Thymus (tissue), 11 donors: ENCODE results near the gene PPP3CA. TPM values are rescaled to one million over a fixed set of nuclear protein-coding genes. Genes with fewer than 3 reads are reported as not detected.

Experiments
- DNase-seq, 9 donors: peaks; one replicate each; pipeline ENCODE4 v3.0.0-alpha.2; 2013; ENCODE audit warnings: low spot score in 9 of 9, low read depth in 6 of 9, missing footprints in 1 of 9
- H3K27ac ChIP-seq, 2 donors: one replicate each; pipeline ENCODE4 v1.5.1; 2013; ENCODE audit warnings: control low read depth in 1 of 2, low read depth in 1 of 2, low read length in 1 of 2, mild to moderate bottlenecking in 1 of 2, moderate library complexity in 1 of 2
- H3K27me3 ChIP-seq, 2 donors: one replicate each; pipeline ENCODE4 v1.5.1; 2013; ENCODE audit warnings: low read length in 1 of 2; ENCODE audit not compliant: control insufficient read depth in 2 of 2, insufficient read depth in 1 of 2
- H3K36me3 ChIP-seq, 2 donors: one replicate each; pipeline ENCODE4 v1.5.1; 2013; ENCODE audit warnings: low read length in 1 of 2, mild to moderate bottlenecking in 1 of 2, moderate library complexity in 1 of 2; ENCODE audit not compliant: control insufficient read depth in 2 of 2, insufficient read depth in 2 of 2
- H3K4me1 ChIP-seq, 2 donors: one replicate each; pipeline ENCODE4 v1.5.1; 2013; ENCODE audit warnings: low read length in 2 of 2; ENCODE audit not compliant: control insufficient read depth in 2 of 2, insufficient read depth in 2 of 2
- H3K4me3 ChIP-seq, 2 donors: one replicate each; pipeline ENCODE4 v1.5.1; 2013; ENCODE audit warnings: low read length in 2 of 2, control low read depth in 1 of 2, mild to moderate bottlenecking in 1 of 2
- H3K9me3 ChIP-seq, 2 donors: one replicate each; pipeline ENCODE4 v1.5.1; 2013; ENCODE audit warnings: low read length in 1 of 2, mild to moderate bottlenecking in 1 of 2; ENCODE audit not compliant: control insufficient read depth in 2 of 2, insufficient read depth in 1 of 2
- polyA plus RNA-seq: library from polyadenylated mRNA; stranded (reverse); fragments of 200-250 nt; gene quantifications from one replicate; pipeline ENCODE4 v1.2.3, GENCODE V29; 2013
- total RNA-seq: library from RNA; stranded (reverse); fragments of 120-200 nt; gene quantifications from one replicate; pipeline ENCODE4 v1.2.4, GENCODE V29; 2013
- donor health status: healthy.

Gene PPP3CA
- total and polyA plus RNA-seq, 2 donors: 12.9 to 17.3 TPM

DNA sequence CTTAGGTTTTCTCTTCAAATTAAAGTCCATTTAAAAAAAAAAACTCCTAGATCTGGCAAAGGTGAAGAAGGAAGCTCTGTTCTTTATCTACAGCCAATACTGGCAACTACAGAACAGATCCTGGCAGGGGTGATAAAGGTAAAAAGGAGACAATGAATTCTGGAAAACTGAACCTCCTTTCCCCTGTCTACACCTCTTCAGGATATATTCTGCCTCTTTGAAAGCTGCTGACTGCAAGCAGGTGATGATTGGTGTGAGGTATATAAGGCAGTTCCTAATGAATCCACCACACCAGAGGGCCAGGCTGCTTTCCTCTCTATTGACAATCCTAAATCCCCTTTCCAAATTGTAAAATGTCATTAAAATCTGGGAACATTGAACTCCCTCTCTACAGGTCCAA lies 370.1 kb downstream of the PPP3CA start:
- Histone ChIP-seq H3K27me3 (no peaks in the 10 kb centered on the region), H3K27ac (no peak overlapping the region), H3K36me3 (no peaks in the 10 kb centered on the region), H3K9me3 (no peaks in the 10 kb centered on the region), H3K4me3 (no peak overlapping the region), H3K4me1 (no peaks in the 10 kb centered on the region)
- DNase-seq: no peak
